Sigmoid colon (tissue), 4 donors: ENCODE measurements around the gene UST.

Source experiments
- CTCF ChIP-seq, 4 experiments: fragments of 450-650 bp in 3 of 4; fragments of 200-600 bp in 1 of 4; IDR thresholded peaks; one replicate each; pipeline ENCODE4 v1.5.1; 2016 to 2019; ENCODE audit warnings: antibody characterized with exemption in 4 of 4, mild to moderate bottlenecking in 3 of 4, moderate library complexity in 2 of 4
- EP300 ChIP-seq, 4 donors: sonication (generic); formaldehyde crosslinking; IDR thresholded peaks; one replicate each; pipeline ENCODE4 v1.6.1; 2017; ENCODE audit warnings: antibody characterized with exemption in 4 of 4
- POLR2A ChIP-seq, 2 donors: fragments of 450-650 bp; IDR thresholded peaks; one replicate each; pipeline ENCODE4 v1.6.1; 2016; ENCODE audit warnings: antibody characterized with exemption in 2 of 2, mild to moderate bottlenecking in 2 of 2, moderate library complexity in 2 of 2
- POLR2AphosphoS5 ChIP-seq, 4 donors: sonication (generic); formaldehyde crosslinking; IDR thresholded peaks; one replicate each; pipeline ENCODE4 v1.6.1; 2017; ENCODE audit warnings: antibody characterized with exemption in 4 of 4

DNA sequence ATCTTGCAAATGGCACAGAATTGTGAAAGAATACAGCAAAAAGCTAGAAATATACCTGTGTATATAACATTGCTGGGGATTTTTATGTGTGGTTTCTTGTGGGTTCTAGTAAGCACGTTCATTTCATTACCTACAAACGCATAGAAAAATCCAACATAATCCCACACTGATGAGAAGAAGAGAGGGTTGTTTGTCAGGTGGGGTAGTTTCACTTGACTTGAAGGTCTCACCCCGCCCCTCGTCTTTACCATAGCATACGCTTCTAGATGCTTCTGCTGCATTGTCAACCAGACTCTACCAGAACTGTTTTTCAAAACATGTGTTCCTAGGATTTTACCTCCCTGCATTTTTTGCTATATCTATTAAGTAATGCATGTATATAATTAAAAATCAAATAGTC lies 286.6 kb downstream of the UST start:
- TF ChIP-seq POLR2A (IDR thresholded peaks at IDR 0.05), result no peak
- TF ChIP-seq CTCF (IDR thresholded peaks at IDR 0.05), result no peak
- TF ChIP-seq POLR2AphosphoS5 (IDR thresholded peaks at IDR 0.05), result no peak
- no peak for TF ChIP-seq EP300 (IDR thresholded peaks at IDR 0.05)
